GM19452 (cell line): ENCODE measurements around the gene USP10.

Experiments
- ATAC-seq: cut with Tn5 transposase; IDR thresholded peaks from one replicate; pipeline ENCODE4 v1.9.1; 2021; ENCODE audit not compliant: unreplicated experiment

The USP10 gene

GRCh38 chr16:84699147-84699711 is 571 bp upstream of the USP10 start:
- ATAC-seq: no peak

GRCh38 chr16:84700446-84701300 is 873 bp downstream of the USP10 start:
- ATAC-seq: peak; percentile 20

GRCh38 chr16:84703681-84704080 is 3.9 kb downstream of the USP10 start:
- no peak for ATAC-seq

- ATAC-seq: no peak
Measured at GRCh38 chr16:84704253-84704652, 4.5 kb downstream of the USP10 start.

GRCh38 chr16:84706856-84707255 is 7.1 kb downstream of the USP10 start:
- ATAC-seq: no peak

- ATAC-seq: no peak
Measured at GRCh38 chr16:84709609-84710008, 9.8 kb downstream of the USP10 start.

- ATAC-seq: no peak
Measured at GRCh38 chr16:84710686-84711085, 10.9 kb downstream of the USP10 start.

- no peak for ATAC-seq
Measured at GRCh38 chr16:84712138-84712671, 12.4 kb downstream of the USP10 start.

GRCh38 chr16:84712801-84713775 is 13.3 kb downstream of the USP10 start:
- no peak for ATAC-seq

- no peak for ATAC-seq
Measured at GRCh38 chr16:84714028-84714427, 14.2 kb downstream of the USP10 start.

GRCh38 chr16:84715424-84715823 is 15.6 kb downstream of the USP10 start:
- ATAC-seq: no peak

GRCh38 chr16:84715854-84716253 is 16.1 kb downstream of the USP10 start:
- no peak for ATAC-seq

GRCh38 chr16:84716740-84717139 is 16.9 kb downstream of the USP10 start:
- no peak for ATAC-seq

GRCh38 chr16:84717484-84717883 is 17.7 kb downstream of the USP10 start:
- no peak for ATAC-seq

GRCh38 chr16:84720177-84720579 is 20.4 kb downstream of the USP10 start:
- ATAC-seq: no peak

GRCh38 chr16:84722068-84722467 is 22.3 kb downstream of the USP10 start:
- no peak for ATAC-seq

- ATAC-seq: no peak
Measured at GRCh38 chr16:84723906-84724305, 24.1 kb downstream of the USP10 start.

GRCh38 chr16:84724606-84725309 is 25.0 kb downstream of the USP10 start:
- no peak for ATAC-seq

GRCh38 chr16:84725481-84726078 is 25.8 kb downstream of the USP10 start:
- no peak for ATAC-seq

- no peak for ATAC-seq
Measured at GRCh38 chr16:84726079-84726668, 26.4 kb downstream of the USP10 start.
